Calu3 (cell line): ENCODE data around the gene NCKAP5. TPM values are rescaled to one million over a fixed set of nuclear protein-coding genes. Genes with fewer than 3 reads are reported as not detected.

Experiments used
- BruUV-seq: library from RNA; stranded (reverse); fragments of 400-500 nt; replicated peaks from 2 replicates; lab custom pipeline; 2021; lab: Mats Ljungman, UMichigan
- CTCF ChIA-PET: fragments of 300-600 bp; sonication (Branson Sonifier 250); formaldehyde crosslinking; loops from one replicate; lab custom pipeline; 2022; ENCODE audit warnings: antibody characterized with exemption; lab: Charles Lee
- DNase-seq: peaks from one replicate; pipeline ENCODE4 v3.0.0; 2022
- H3K27ac Mint-ChIP-seq: one replicate; pipeline ENCODE4 v1.8.0; 2022; ENCODE audit warnings: mixed read lengths; ENCODE audit not compliant: unreplicated experiment
- H3K27me3 Mint-ChIP-seq: one replicate; pipeline ENCODE4 v1.8.0; 2022; ENCODE audit warnings: mixed read lengths; ENCODE audit not compliant: unreplicated experiment
- H3K36me3 Mint-ChIP-seq: one replicate; pipeline ENCODE4 v1.8.0; 2022; ENCODE audit warnings: mild to moderate bottlenecking, moderate library complexity, mixed read lengths; ENCODE audit not compliant: insufficient read depth, unreplicated experiment
- H3K4me1 Mint-ChIP-seq: one replicate; pipeline ENCODE4 v1.8.0; 2022; ENCODE audit warnings: mild to moderate bottlenecking, low read depth, mixed read lengths; ENCODE audit not compliant: unreplicated experiment
- H3K4me3 Mint-ChIP-seq: one replicate; pipeline ENCODE4 v1.8.0; 2022; ENCODE audit warnings: mild to moderate bottlenecking, low read depth, moderate library complexity, mixed read lengths; ENCODE audit not compliant: unreplicated experiment
- H3K9me3 Mint-ChIP-seq: one replicate; pipeline ENCODE4 v1.8.0; 2022; ENCODE audit warnings: low read depth, mixed read lengths; ENCODE audit not compliant: unreplicated experiment
- intact Hi-C: fragments of 100-400 bp; cut with micrococcal nuclease; formaldehyde crosslinking; loops from one replicate; pipeline ENCODE4 v1.10.0; 2022; ENCODE audit not compliant: unreplicated experiment
- total RNA-seq: library from RNA; stranded (reverse); gene quantifications from 2 replicates; pipeline ENCODE4 v1.2.3, GENCODE V29; 2022
- TF ChIP-seq, protein P1 (sequence below): fragments of 200-600 bp; IDR thresholded peaks from one replicate; pipeline ENCODE4 v1.8.0; 2022; ENCODE audit warnings: antibody characterized with exemption; ENCODE audit not compliant: unreplicated experiment

The NCKAP5 gene
- total RNA-seq, 1 experiment from 2014 or later: 2.2 TPM

DNA sequence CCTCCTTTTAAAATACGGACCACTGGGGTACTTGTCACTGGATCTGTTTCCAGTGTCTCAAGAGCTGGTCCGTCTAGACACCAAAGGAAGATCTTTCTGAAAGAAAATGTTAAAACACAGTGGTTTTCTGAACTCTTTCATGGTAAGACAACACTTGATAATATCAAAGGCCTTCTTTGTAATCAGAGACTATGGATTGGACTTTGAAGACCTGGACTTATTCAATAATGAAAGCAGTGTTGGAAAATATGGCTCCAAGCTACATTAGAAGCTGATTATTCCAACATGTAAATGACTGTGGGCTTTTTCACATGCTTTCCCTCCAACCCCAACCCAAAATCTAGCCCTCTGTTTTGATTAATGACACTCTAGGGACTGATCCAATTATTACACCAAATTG is 568.8 kb downstream of the NCKAP5 start:
- no peaks in the 10 kb centered on the region for H3K27me3 Mint-ChIP-seq
- intact Hi-C loops: no loop called here
- BruUV-seq: no TSS peak
- no peaks in the 10 kb centered on the region for H3K36me3 Mint-ChIP-seq
- TF ChIP-seq, protein P1, sequence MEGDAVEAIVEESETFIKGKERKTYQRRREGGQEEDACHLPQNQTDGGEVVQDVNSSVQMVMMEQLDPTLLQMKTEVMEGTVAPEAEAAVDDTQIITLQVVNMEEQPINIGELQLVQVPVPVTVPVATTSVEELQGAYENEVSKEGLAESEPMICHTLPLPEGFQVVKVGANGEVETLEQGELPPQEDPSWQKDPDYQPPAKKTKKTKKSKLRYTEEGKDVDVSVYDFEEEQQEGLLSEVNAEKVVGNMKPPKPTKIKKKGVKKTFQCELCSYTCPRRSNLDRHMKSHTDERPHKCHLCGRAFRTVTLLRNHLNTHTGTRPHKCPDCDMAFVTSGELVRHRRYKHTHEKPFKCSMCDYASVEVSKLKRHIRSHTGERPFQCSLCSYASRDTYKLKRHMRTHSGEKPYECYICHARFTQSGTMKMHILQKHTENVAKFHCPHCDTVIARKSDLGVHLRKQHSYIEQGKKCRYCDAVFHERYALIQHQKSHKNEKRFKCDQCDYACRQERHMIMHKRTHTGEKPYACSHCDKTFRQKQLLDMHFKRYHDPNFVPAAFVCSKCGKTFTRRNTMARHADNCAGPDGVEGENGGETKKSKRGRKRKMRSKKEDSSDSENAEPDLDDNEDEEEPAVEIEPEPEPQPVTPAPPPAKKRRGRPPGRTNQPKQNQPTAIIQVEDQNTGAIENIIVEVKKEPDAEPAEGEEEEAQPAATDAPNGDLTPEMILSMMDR: no peak
- DNase-seq: no peak
- H3K9me3 Mint-ChIP-seq: no peaks in the 10 kb centered on the region
- no peak overlapping the region for H3K27ac Mint-ChIP-seq
- H3K4me1 Mint-ChIP-seq: peaks cover 6% of the 10 kb centered on the region
- CTCF ChIA-PET: no interaction called here
- H3K4me3 Mint-ChIP-seq: no peak overlapping the region

- TF ChIP-seq, protein P1: no peak
- H3K36me3 Mint-ChIP-seq: no peaks in the 10 kb centered on the region
- no peak overlapping the region for H3K27ac Mint-ChIP-seq
- CTCF ChIA-PET: no interaction called here
- DNase-seq: no peak
- no peaks in the 10 kb centered on the region for H3K27me3 Mint-ChIP-seq
- no peaks in the 10 kb centered on the region for H3K4me1 Mint-ChIP-seq
- H3K4me3 Mint-ChIP-seq: no peak overlapping the region
- BruUV-seq: no TSS peak
- H3K9me3 Mint-ChIP-seq: no peaks in the 10 kb centered on the region
- intact Hi-C loops: no loop called here
These were observed 570.0 kb downstream of the NCKAP5 start for GRCh38 chr2:132998221-132998620.

- no peak overlapping the region for H3K27ac Mint-ChIP-seq
- H3K4me3 Mint-ChIP-seq: no peak overlapping the region
- BruUV-seq: no TSS peak
- H3K9me3 Mint-ChIP-seq: no peaks in the 10 kb centered on the region
- H3K4me1 Mint-ChIP-seq: peaks cover 21% of the 10 kb centered on the region
- CTCF ChIA-PET: no interaction called here
- H3K36me3 Mint-ChIP-seq: no peaks in the 10 kb centered on the region
- TF ChIP-seq, protein P1: no peak
- intact Hi-C loops: no loop called here
- DNase-seq: no peak
- H3K27me3 Mint-ChIP-seq: no peaks in the 10 kb centered on the region
These were observed 576.7 kb downstream of the NCKAP5 start for GRCh38 chr2:132991471-132992045.

- no TSS peak for BruUV-seq
- Mint-ChIP-seq H3K27me3 (no peaks in the 10 kb centered on the region), H3K9me3 (no peaks in the 10 kb centered on the region), H3K27ac (peak overlapping the region; percentile 20), H3K36me3 (no peaks in the 10 kb centered on the region), H3K4me1 (peaks cover 30% of the 10 kb centered on the region), H3K4me3 (no peak overlapping the region)
- CTCF ChIA-PET: interaction anchor here (1.0 kb wide), 1 partner anchor 145 kb away, joined by 3 read pairs; no protein-coding TSS in a partner anchor
- DNase-seq: peak; percentile 17
- intact Hi-C loops: loop anchor here (10.0 kb wide), 1 partner anchor 310 kb away; the partner anchor contains the start of gene LYPD1
- TF ChIP-seq, protein P1: no peak
These were observed 583.5 kb downstream of the NCKAP5 start for GRCh38 chr2:132984731-132985130.
